HUES64 (cell line): ENCODE measurements around the gene SCO2.

Experiments
- H3K27ac ChIP-seq: 2 replicates; pipeline ENCODE4 v1.7.0; 2013; ENCODE audit warnings: low read depth, low read length, inconsistent platforms
- H3K27me3 ChIP-seq: 2 replicates; pipeline ENCODE4 v1.6.1; 2013; ENCODE audit warnings: mild to moderate bottlenecking, low read length; ENCODE audit not compliant: insufficient read depth
- H3K36me3 ChIP-seq: 2 replicates; pipeline ENCODE4 v1.6.1; 2013; ENCODE audit warnings: mild to moderate bottlenecking, low read length; ENCODE audit not compliant: insufficient read depth
- H3K4me1 ChIP-seq: 2 replicates; pipeline ENCODE4 v1.6.1; 2013; ENCODE audit warnings: mild to moderate bottlenecking, low read length, moderate library complexity; ENCODE audit not compliant: insufficient read depth
- H3K4me3 ChIP-seq: 2 replicates; pipeline ENCODE4 v1.5.1; 2013; ENCODE audit warnings: mild to moderate bottlenecking, low read length, moderate library complexity
- H3K9ac ChIP-seq: 2 replicates; pipeline ENCODE4 v1.6.1; 2013; ENCODE audit warnings: mild to moderate bottlenecking, low read depth, low read length
- H3K9me3 ChIP-seq: 2 replicates; pipeline ENCODE4 v1.6.1; 2013; ENCODE audit warnings: low read depth, low read length; ENCODE audit not compliant: insufficient read depth
- WGBS: fragments of 150-250, 120-280 bp; methylation state at CpG from one replicate; pipeline ENCODE4 v1.1.7; 2013; ENCODE audit warnings: missing lambda C conversion rate; 5-methylcytosine and 5-hydroxymethylcytosine counted together

The SCO2 gene

GRCh38 chr22:50513175-50513574, 12.2 kb downstream of the SCO2 start:
- H3K4me1 ChIP-seq: peaks cover 7% of the 10 kb centered on the region; the same call in 1 of the 2 replicates
- no peak overlapping the region for H3K27ac ChIP-seq
- H3K9ac ChIP-seq: no peak overlapping the region
- H3K27me3 ChIP-seq: no peaks in the 10 kb centered on the region
- no peak overlapping the region for H3K4me3 ChIP-seq
- WGBS: 94% methylated on average over 15 of the region's 15 CpGs
- no peaks in the 10 kb centered on the region for H3K9me3 ChIP-seq
- H3K36me3 ChIP-seq: peaks cover 30% of the 10 kb centered on the region

- Histone ChIP-seq H3K27ac (no peak overlapping the region), H3K9ac (peak overlapping the region; percentile 96), H3K4me3 (peak overlapping the region; percentile 69)
These were observed 16.5 kb downstream of the SCO2 start for GRCh38 chr22:50508897-50509296.

GRCh38 chr22:50507991-50508884, 17.2 kb downstream of the SCO2 start, which contains the start of gene NCAPH2:
NCAPH2 (plus strand) TSS chr22:50508224; CDS start chr22:50508338, 114 bp downstream.
- H3K27me3 ChIP-seq: no peaks in the 10 kb centered on the region
- peaks cover 7% of the 10 kb centered on the region for H3K4me1 ChIP-seq
- peak within 1 kb of the TSS; percentile 99 for H3K4me3 ChIP-seq
- no peaks in the 10 kb centered on the region for H3K9me3 ChIP-seq
- WGBS: under 1% methylated on average over 66 of the region's 76 CpGs
- peak within 1 kb of the TSS; percentile 97 for H3K27ac ChIP-seq
- peak within 1 kb of the TSS; percentile 96 for H3K9ac ChIP-seq
- H3K36me3 ChIP-seq: peaks cover 21% of the 10 kb centered on the region

More at GRCh38 chr22:50508897-50509296, 16.5 kb downstream of the SCO2 start:
- 59% methylated on average over 3 of the region's 3 CpGs for WGBS
- no peaks in the 10 kb centered on the region for H3K9me3 ChIP-seq
- H3K27me3 ChIP-seq: no peaks in the 10 kb centered on the region
- H3K36me3 ChIP-seq: peaks cover 21% of the 10 kb centered on the region
- peaks cover 7% of the 10 kb centered on the region for H3K4me1 ChIP-seq

GRCh38 chr22:50507421-50507990, 17.9 kb downstream of the SCO2 start, which contains the start of gene LMF2:
LMF2 (minus strand) TSS chr22:50507702; CDS start chr22:50507675, 27 bp downstream.
- Histone ChIP-seq H3K27ac (peak within 1 kb of the TSS; percentile 97), H3K27me3 (no peaks in the 10 kb centered on the region), H3K36me3 (peaks cover 16% of the 10 kb centered on the region), H3K4me3 (peak within 1 kb of the TSS; percentile 99), H3K9me3 (no peaks in the 10 kb centered on the region), H3K4me1 (peaks cover 7% of the 10 kb centered on the region), H3K9ac (peak within 1 kb of the TSS; percentile 96)
- WGBS: under 1% methylated on average over 32 of the region's 62 CpGs

- H3K27me3 ChIP-seq: no peaks in the 10 kb centered on the region
- peak overlapping the region; percentile 86 for H3K9ac ChIP-seq
- 35% methylated on average over 21 of the region's 21 CpGs for WGBS
- no peak overlapping the region; the same call in 1 of the 2 replicates for H3K27ac ChIP-seq
- H3K4me1 ChIP-seq: peaks cover 7% of the 10 kb centered on the region
- H3K36me3 ChIP-seq: peaks cover 11% of the 10 kb centered on the region
- peak overlapping the region; percentile 99 for H3K4me3 ChIP-seq
- H3K9me3 ChIP-seq: no peaks in the 10 kb centered on the region
These were observed 18.6 kb downstream of the SCO2 start for GRCh38 chr22:50506611-50507420.

GRCh38 chr22:50505776-50506610, 19.4 kb downstream of the SCO2 start:
- Histone ChIP-seq H3K27ac (no peak overlapping the region), H3K9ac (no peak overlapping the region), H3K9me3 (no peaks in the 10 kb centered on the region), H3K36me3 (peaks cover 11% of the 10 kb centered on the region), H3K4me1 (peaks cover 7% of the 10 kb centered on the region), H3K27me3 (no peaks in the 10 kb centered on the region), H3K4me3 (no peak overlapping the region)
- 84% methylated on average over 41 of the region's 41 CpGs for WGBS

- no peak overlapping the region for H3K27ac ChIP-seq
- WGBS: 93% methylated on average over 14 of the region's 14 CpGs
- H3K4me3 ChIP-seq: no peak overlapping the region
- H3K9me3 ChIP-seq: no peaks in the 10 kb centered on the region
- peaks cover 7% of the 10 kb centered on the region for H3K4me1 ChIP-seq
- H3K27me3 ChIP-seq: no peaks in the 10 kb centered on the region
- H3K9ac ChIP-seq: no peak overlapping the region
- peaks cover 11% of the 10 kb centered on the region for H3K36me3 ChIP-seq
These were observed 20.1 kb downstream of the SCO2 start for GRCh38 chr22:50505276-50505775.

- H3K4me1 ChIP-seq: peaks cover 7% of the 10 kb centered on the region
- H3K9ac ChIP-seq: no peak overlapping the region
- H3K36me3 ChIP-seq: peaks cover 11% of the 10 kb centered on the region
- WGBS: 95% methylated on average over 43 of the region's 44 CpGs
- no peaks in the 10 kb centered on the region for H3K9me3 ChIP-seq
- no peak overlapping the region for H3K4me3 ChIP-seq
- no peaks in the 10 kb centered on the region for H3K27me3 ChIP-seq
- H3K27ac ChIP-seq: no peak overlapping the region
These were observed 20.8 kb downstream of the SCO2 start for GRCh38 chr22:50504369-50505211.

- no peak overlapping the region for H3K9ac ChIP-seq
- H3K9me3 ChIP-seq: no peaks in the 10 kb centered on the region
- no peaks in the 10 kb centered on the region; the same call in 1 of the 2 replicates for H3K4me1 ChIP-seq
- peaks cover 11% of the 10 kb centered on the region for H3K36me3 ChIP-seq
- H3K27ac ChIP-seq: no peak overlapping the region
- H3K4me3 ChIP-seq: no peak overlapping the region
- WGBS: 95% methylated on average over 25 of the region's 26 CpGs
- H3K27me3 ChIP-seq: no peaks in the 10 kb centered on the region
These were observed 21.8 kb downstream of the SCO2 start for GRCh38 chr22:50503475-50504145.
